ENCODE measurements around the gene KIF5A. TPM values are rescaled to one million over a fixed set of nuclear protein-coding genes. Genes with fewer than 3 reads are reported as not detected.
A peak's percentile ranks its signal among the peaks of the same experiment; 100 is the strongest.

KIF5A gene
- total and polyA plus RNA-seq, 2 of the 13 experiments (the other 11 are each of a cell fraction or from before 2014, with no cell fraction given) = 1.6 to 11.9 TPM

GRCh38 chr12:57575771-57576612 is 26.1 kb downstream of the KIF5A start (continued):
- TF ChIP-seq RNF219 (CRISPR knock-in tag; IDR thresholded peaks at IDR 0.05) = 0 out of 2 replicates have a peak, but pooled peaks have one; percentile 43
- TF ChIP-seq, protein P1, sequence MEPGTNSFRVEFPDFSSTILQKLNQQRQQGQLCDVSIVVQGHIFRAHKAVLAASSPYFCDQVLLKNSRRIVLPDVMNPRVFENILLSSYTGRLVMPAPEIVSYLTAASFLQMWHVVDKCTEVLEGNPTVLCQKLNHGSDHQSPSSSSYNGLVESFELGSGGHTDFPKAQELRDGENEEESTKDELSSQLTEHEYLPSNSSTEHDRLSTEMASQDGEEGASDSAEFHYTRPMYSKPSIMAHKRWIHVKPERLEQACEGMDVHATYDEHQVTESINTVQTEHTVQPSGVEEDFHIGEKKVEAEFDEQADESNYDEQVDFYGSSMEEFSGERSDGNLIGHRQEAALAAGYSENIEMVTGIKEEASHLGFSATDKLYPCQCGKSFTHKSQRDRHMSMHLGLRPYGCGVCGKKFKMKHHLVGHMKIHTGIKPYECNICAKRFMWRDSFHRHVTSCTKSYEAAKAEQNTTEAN (CRISPR knock-in tag; conservative IDR thresholded peaks at IDR 0.05) = peak; percentile 53; the same call in 1 of the 2 replicates
- TF ChIP-seq MZF1 (CRISPR knock-in tag; IDR thresholded peaks at IDR 0.05; ENCODE audit: borderline replicate concordance) = no peak
- TF ChIP-seq ARNT2 (CRISPR knock-in tag; IDR thresholded peaks at IDR 0.05; ENCODE audit: low read depth) = no peak; the same call in 1 of the 2 replicates
- TF ChIP-seq HMG20A (CRISPR knock-in tag; IDR thresholded peaks at IDR 0.05; ENCODE audit: borderline replicate concordance) = 0 out of 2 replicates have a peak, but pooled peaks have one; percentile 21
- TF ChIP-seq ZNF501 (CRISPR knock-in tag; IDR thresholded peaks at IDR 0.05) = peak; percentile 14; the same call in 1 of the 2 replicates
- TF ChIP-seq MED8 (CRISPR knock-in tag; IDR thresholded peaks at IDR 0.05; ENCODE audit: insufficient replicate concordance) = no peak
- TF ChIP-seq RBM39 (IDR thresholded peaks at IDR 0.05; ENCODE audit: low read depth, low read length, poor library complexity, severe bottlenecking) = no peak
- peak; percentile 19; the same call in 1 of the 2 replicates for TF ChIP-seq GABPB1 (CRISPR knock-in tag; IDR thresholded peaks at IDR 0.05)
- no peak for TF ChIP-seq TCF7 (IDR thresholded peaks at IDR 0.05; ENCODE audit: low read depth)
- peak; percentile 41; the same call in 1 of the 2 replicates for TF ChIP-seq ZNF138 (CRISPR knock-in tag; IDR thresholded peaks at IDR 0.05; ENCODE audit: low read depth)
- TF ChIP-seq UBTF (CRISPR knock-in tag; IDR thresholded peaks at IDR 0.05) = peak; percentile 79
- no peak for TF ChIP-seq ZNF484 (CRISPR knock-in tag; IDR thresholded peaks at IDR 0.05; ENCODE audit: borderline replicate concordance, low read depth)
- TF ChIP-seq POLR2G (IDR thresholded peaks at IDR 0.05; ENCODE audit: low read depth, low read length) = peak; percentile 68
- TF ChIP-seq NR2F1 (CRISPR knock-in tag; IDR thresholded peaks at IDR 0.05) = 0 out of 4 replicates have a peak, but pooled peaks have one; percentile 6 to 19
- no peak; the same call in 1 of the 2 replicates for TF ChIP-seq ZNF83 (CRISPR knock-in tag; IDR thresholded peaks at IDR 0.05; ENCODE audit: borderline replicate concordance)
- TF ChIP-seq ZBTB21 (CRISPR knock-in tag; IDR thresholded peaks at IDR 0.05) = no peak
- TF ChIP-seq DPF2 (CRISPR knock-in tag; IDR thresholded peaks at IDR 0.05; ENCODE audit: borderline replicate concordance, low read depth) = peak; percentile 40; the same call in 1 of the 2 replicates
- peak; percentile 74; the same call in 1 of the 2 replicates for TF ChIP-seq ZNF567 (CRISPR knock-in tag; IDR thresholded peaks at IDR 0.05; ENCODE audit: borderline replicate concordance)
- TF ChIP-seq ZNF296 (CRISPR knock-in tag; conservative IDR thresholded peaks at IDR 0.05) = no peak
